K562 (cell line): ENCODE results near the gene LDB1. TPM values are rescaled to one million over a fixed set of nuclear protein-coding genes. Genes with fewer than 3 reads are reported as not detected.

Source experiments
- ARID1B ChIP-seq: fragments of 450-650 bp; IDR thresholded peaks from 2 replicates; pipeline ENCODE4 v1.6.1; 2016; ENCODE audit warnings: antibody characterized with exemption, mild to moderate bottlenecking, inconsistent platforms
- CBFA2T3 ChIP-seq: fragments of 450-650 bp; IDR thresholded peaks from 2 replicates; pipeline ENCODE4 v1.6.1; 2017
- CBX5 ChIP-seq: IDR thresholded peaks from 2 replicates; pipeline ENCODE4 v1.6.1; 2014; ENCODE audit warnings: low read depth, borderline replicate concordance
- DIDO1 ChIP-seq: fragments of 450-650 bp; IDR thresholded peaks from 2 replicates; pipeline ENCODE4 v1.6.1; 2016; ENCODE audit warnings: low read depth, missing biosample characterization, missing genetic modification characterization
- ETV5 ChIP-seq: sonication (generic); formaldehyde crosslinking; IDR thresholded peaks from 2 replicates; pipeline ENCODE4 v1.4.0; 2020; ENCODE audit warnings: low read depth, mild to moderate bottlenecking, missing genetic modification reagents
- IFI16 ChIP-seq: fragments of 250-450 bp; sonication (Bioruptor Pico); IDR thresholded peaks from 2 replicates; pipeline ENCODE4 v2.1.2; 2022; ENCODE audit warnings: mild to moderate bottlenecking, inconsistent platforms
- KDM4B ChIP-seq, 2 experiments: fragments of 450-650 bp in 1 of 2; sonication (generic) in 1 of 2; IDR thresholded peaks; 2 replicates each; pipeline ENCODE4 v1.6.1; 2016 to 2017; ENCODE audit warnings: borderline replicate concordance in 2 of 2, antibody characterized with exemption in 1 of 2, low read depth in 1 of 2, mild to moderate bottlenecking in 1 of 2
- MTA2 ChIP-seq: fragments of 450-650 bp; IDR thresholded peaks from 2 replicates; pipeline ENCODE4 v1.6.1; 2016; ENCODE audit warnings: low read depth
- NCOR1 ChIP-seq: fragments of 450-650 bp; IDR thresholded peaks from 2 replicates; pipeline ENCODE4 v1.6.1; 2016; ENCODE audit warnings: mild to moderate bottlenecking, moderate library complexity
- PHF21A ChIP-seq: fragments of 450-650 bp; IDR thresholded peaks from 2 replicates; pipeline ENCODE4 v1.6.1; 2017; ENCODE audit warnings: low read depth, borderline replicate concordance
- RUNX1 ChIP-seq: sonication (generic); IDR thresholded peaks from 2 replicates; pipeline ENCODE4 v1.6.1; 2016; ENCODE audit warnings: antibody characterized with exemption, low read depth
- SMARCA4 ChIP-seq: fragments of 450-650 bp; IDR thresholded peaks from 2 replicates; pipeline ENCODE4 v1.6.1; 2016
- SPI1 ChIP-seq: IDR thresholded peaks from 2 replicates; pipeline ENCODE4 v1.6.1; 2011; ENCODE audit warnings: low read depth, low read length, control low read depth, borderline replicate concordance
- STAT5B ChIP-seq: fragments of 250-450 bp; sonication (Bioruptor Pico); IDR thresholded peaks from 2 replicates; pipeline ENCODE4 v1.8.0; 2021; ENCODE audit warnings: mild to moderate bottlenecking, inconsistent platforms
- SUPT5H ChIP-seq: fragments of 450-650 bp; IDR thresholded peaks from 2 replicates; pipeline ENCODE4 v1.6.1; 2016
- TAL1 ChIP-seq: fragments of 450-650 bp; IDR thresholded peaks from 2 replicates; pipeline ENCODE4 v1.6.1; 2016; ENCODE audit warnings: mild to moderate bottlenecking
- XRCC4 ChIP-seq: IDR thresholded peaks from one replicate; pipeline ENCODE4 v1.6.1; 2011; ENCODE audit not compliant: insufficient read depth, insufficient read length; ENCODE audit errors: extremely low read depth
- ZNF12 ChIP-seq: sonication (generic); formaldehyde crosslinking; IDR thresholded peaks from 2 replicates; pipeline ENCODE4 v1.4.0; 2020; ENCODE audit warnings: mild to moderate bottlenecking, missing genetic modification reagents
- ZNF165 ChIP-seq: fragments of 250-450 bp; sonication (Bioruptor Pico); IDR thresholded peaks from 2 replicates; pipeline ENCODE4 v1.4.0; 2020; ENCODE audit warnings: borderline replicate concordance
- ZNF316 ChIP-seq: fragments of 450-650 bp; IDR thresholded peaks from 2 replicates; pipeline ENCODE4 v1.6.1; 2016
- ZNF324 ChIP-seq: fragments of 250-450 bp; sonication (Bioruptor Pico); IDR thresholded peaks from 2 replicates; pipeline ENCODE4 v1.4.0; 2020; ENCODE audit warnings: mild to moderate bottlenecking
- ZNF444 ChIP-seq: fragments of 250-450 bp; sonication (Bioruptor Pico); IDR thresholded peaks from 2 replicates; pipeline ENCODE4 v1.4.0; 2020; ENCODE audit warnings: mild to moderate bottlenecking, moderate library complexity
- ZNF764 ChIP-seq: fragments of 250-450 bp; sonication (Bioruptor Pico); IDR thresholded peaks from 2 replicates; pipeline ENCODE4 v1.4.0; 2020; ENCODE audit warnings: low read depth, mild to moderate bottlenecking, moderate library complexity
- polyA plus RNA-seq, 8 experiments: library from polyadenylated mRNA; depleted of rRNA in 4 of 8; stranded (reverse) in 5 of 8; unstranded in 3 of 8; fragments of >200 nt; fragmentation: Nextera tagmentation in 2 of 8; fragmentation: Illumina TruSeq in 1 of 8; extraction: Ambion mirVana in 2 of 8; extraction: Trizol in 1 of 8; gene quantifications; 2 replicates each; pipeline versions ENCODE4 v1.2.1 to v1.2.3, GENCODE V29; 2011 to 2014; ENCODE audit warnings: inconsistent platforms in 1 of 8, missing spikeins in 1 of 8
- total RNA-seq, 7 experiments: library from RNA; depleted of rRNA in 6 of 7; stranded (reverse); fragments of >200 nt in 6 of 7; fragmentation: Illumina TruSeq in 2 of 7; extraction: Trizol in 2 of 7; gene quantifications; 2 replicates each; pipeline versions ENCODE4 v1.2.1 to v1.2.3, GENCODE V29; 2011 to 2021; ENCODE audit warnings: low replicate concordance in 1 of 7
- TF ChIP-seq, protein P1 (sequence below): fragments of 450-650 bp; IDR thresholded peaks from 2 replicates; pipeline ENCODE4 v1.6.1; 2016; ENCODE audit warnings: low read depth, mild to moderate bottlenecking, moderate library complexity
- TF ChIP-seq, protein P2 (sequence below): fragments of 250-450 bp; sonication (Bioruptor Pico); IDR thresholded peaks from 2 replicates; pipeline ENCODE4 v1.8.0; 2022; ENCODE audit warnings: inconsistent platforms
- TF ChIP-seq, protein P3 (sequence below): fragments of 250-450 bp; sonication (Bioruptor Pico); IDR thresholded peaks from 2 replicates; pipeline ENCODE4 v1.4.0; 2020; ENCODE audit warnings: mild to moderate bottlenecking

Gene LDB1
- total and polyA plus RNA-seq, 9 of the 15 experiments (the other 6 are each of a cell fraction or from before 2014, with no cell fraction given), result 1.9 to 137 (median 105) TPM

DNA sequence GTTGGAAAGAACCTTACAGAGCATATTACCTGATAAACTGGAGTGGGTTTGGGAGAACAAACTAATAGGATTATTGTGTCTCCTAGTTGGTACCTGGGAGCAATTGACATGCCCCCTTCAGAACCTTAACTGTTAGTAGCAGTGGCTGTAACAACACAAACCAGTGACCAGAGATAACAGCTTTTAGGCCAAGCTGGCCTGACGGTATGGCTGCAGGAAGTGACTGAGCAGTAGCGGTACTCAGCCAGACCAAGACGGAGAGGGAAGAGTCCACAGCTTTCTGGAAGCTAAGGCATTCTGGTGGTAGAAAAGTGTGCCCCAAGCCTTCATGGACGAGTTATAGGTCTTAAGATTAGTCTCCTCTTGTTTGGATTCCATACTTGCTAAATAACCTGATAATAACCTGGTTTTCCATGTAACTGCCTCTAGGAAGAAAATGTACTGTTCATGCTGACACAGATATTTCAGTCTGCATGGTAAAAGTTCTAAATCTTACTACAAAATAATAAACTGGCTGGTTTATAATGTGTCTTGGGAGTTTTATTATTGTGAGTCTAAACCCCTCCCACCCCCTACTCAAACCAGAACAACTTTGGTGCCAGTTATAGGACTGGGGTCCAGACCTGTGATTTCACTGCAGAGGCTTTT lies 43.3 kb upstream of the LDB1 start (continued):
- TF ChIP-seq ZNF165, result no peak
- peak; percentile 17; the same call in 1 of the 2 replicates for TF ChIP-seq NCOR1
- TF ChIP-seq ETV5, result no peak
- peak; percentile 29; the same call in 1 of the 2 replicates for TF ChIP-seq SMARCA4
- peak; percentile 61 for TF ChIP-seq ARID1B
- TF ChIP-seq IFI16 (CRISPR knock-in tag), result no peak
- no peak for TF ChIP-seq ZNF324 (CRISPR knock-in tag)
- TF ChIP-seq DIDO1 (tag), result no peak
- TF ChIP-seq ZNF444 (CRISPR knock-in tag), result no peak
- TF ChIP-seq ZNF12, result 0 out of 2 replicates have a peak, but pooled peaks have one; percentile 68
- no peak for TF ChIP-seq ZNF764 (CRISPR knock-in tag)
- no peak for TF ChIP-seq KDM4B (IDR thresholded peaks at IDR 0.05; ENCODE audit: borderline replicate concordance in 2 of 2, low read depth in 1 of 2)
- peak; percentile 24; the same call in 1 of the 2 replicates for TF ChIP-seq MTA2
- TF ChIP-seq TAL1, result peak; percentile 47; the same call in 1 of the 2 replicates
- TF ChIP-seq CBFA2T3, result peak; percentile 63
- no peak for TF ChIP-seq SUPT5H
- TF ChIP-seq, protein P1, sequence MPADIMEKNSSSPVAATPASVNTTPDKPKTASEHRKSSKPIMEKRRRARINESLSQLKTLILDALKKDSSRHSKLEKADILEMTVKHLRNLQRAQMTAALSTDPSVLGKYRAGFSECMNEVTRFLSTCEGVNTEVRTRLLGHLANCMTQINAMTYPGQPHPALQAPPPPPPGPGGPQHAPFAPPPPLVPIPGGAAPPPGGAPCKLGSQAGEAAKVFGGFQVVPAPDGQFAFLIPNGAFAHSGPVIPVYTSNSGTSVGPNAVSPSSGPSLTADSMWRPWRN, result no peak
- TF ChIP-seq, protein P2, sequence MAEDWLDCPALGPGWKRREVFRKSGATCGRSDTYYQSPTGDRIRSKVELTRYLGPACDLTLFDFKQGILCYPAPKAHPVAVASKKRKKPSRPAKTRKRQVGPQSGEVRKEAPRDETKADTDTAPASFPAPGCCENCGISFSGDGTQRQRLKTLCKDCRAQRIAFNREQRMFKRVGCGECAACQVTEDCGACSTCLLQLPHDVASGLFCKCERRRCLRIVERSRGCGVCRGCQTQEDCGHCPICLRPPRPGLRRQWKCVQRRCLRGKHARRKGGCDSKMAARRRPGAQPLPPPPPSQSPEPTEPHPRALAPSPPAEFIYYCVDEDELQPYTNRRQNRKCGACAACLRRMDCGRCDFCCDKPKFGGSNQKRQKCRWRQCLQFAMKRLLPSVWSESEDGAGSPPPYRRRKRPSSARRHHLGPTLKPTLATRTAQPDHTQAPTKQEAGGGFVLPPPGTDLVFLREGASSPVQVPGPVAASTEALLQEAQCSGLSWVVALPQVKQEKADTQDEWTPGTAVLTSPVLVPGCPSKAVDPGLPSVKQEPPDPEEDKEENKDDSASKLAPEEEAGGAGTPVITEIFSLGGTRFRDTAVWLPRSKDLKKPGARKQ (CRISPR knock-in tag), result no peak
- peak; percentile 53 for TF ChIP-seq ZNF316
- no peak for TF ChIP-seq RUNX1
- no peak for TF ChIP-seq STAT5B (CRISPR knock-in tag)
- TF ChIP-seq, protein P3, sequence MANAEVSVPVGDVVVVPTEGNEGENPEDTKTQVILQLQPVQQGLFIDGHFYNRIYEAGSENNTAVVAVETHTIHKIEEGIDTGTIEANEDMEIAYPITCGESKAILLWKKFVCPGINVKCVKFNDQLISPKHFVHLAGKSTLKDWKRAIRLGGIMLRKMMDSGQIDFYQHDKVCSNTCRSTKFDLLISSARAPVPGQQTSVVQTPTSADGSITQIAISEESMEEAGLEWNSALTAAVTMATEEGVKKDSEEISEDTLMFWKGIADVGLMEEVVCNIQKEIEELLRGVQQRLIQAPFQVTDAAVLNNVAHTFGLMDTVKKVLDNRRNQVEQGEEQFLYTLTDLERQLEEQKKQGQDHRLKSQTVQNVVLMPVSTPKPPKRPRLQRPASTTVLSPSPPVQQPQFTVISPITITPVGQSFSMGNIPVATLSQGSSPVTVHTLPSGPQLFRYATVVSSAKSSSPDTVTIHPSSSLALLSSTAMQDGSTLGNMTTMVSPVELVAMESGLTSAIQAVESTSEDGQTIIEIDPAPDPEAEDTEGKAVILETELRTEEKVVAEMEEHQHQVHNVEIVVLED (CRISPR knock-in tag), result no peak
- no peak for TF ChIP-seq XRCC4
- no peak for TF ChIP-seq PHF21A
- no peak for TF ChIP-seq CBX5
- no peak for TF ChIP-seq SPI1
